ENCODE measurements around the gene LCN2.
A peak's percentile ranks its signal among the peaks of the same experiment; 100 is the strongest.

The LCN2 gene

DNA sequence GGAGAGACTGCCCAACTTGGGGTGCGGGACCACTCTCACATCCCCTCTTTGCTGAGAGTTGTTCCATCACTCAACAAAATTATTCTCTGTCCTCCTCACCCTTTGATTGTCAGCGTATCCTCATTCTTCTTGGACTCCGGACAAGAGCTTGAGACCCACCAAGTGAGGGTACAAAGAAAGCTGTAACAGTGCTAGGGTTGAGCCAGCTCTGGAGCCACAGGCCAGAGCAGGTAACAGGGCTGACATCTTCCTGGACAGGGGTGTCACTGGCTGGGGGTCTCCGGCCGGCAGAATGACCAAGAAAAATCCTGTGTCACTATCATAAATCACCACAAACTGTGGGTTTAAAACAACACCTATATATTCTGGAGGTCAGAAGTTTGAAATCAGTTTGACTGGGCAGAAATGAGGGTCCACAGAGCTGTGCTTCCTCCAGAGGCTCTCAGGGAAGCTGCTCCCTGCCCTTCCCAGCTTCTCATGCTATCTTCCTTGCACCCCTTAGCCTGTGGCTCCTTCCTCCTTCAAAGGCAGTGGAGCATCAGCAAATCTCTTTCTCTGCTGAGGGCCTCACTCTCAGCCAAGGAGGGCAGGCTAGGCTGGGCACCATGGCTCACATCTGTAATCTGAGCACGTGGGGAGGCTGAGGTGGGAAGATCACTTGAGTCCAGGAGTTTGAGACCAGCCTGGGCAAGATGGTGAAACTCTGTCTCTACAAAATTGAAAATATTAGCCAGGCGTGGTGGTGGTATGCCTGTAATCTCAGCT lies 6.7 kb downstream of the LCN2 start:
- TF ChIP-seq ZNF274 (IDR thresholded peaks at IDR 0.05; ENCODE audit: low read depth, low read length) (no peak), SUZ12 (IDR thresholded peaks at IDR 0.05; ENCODE audit: extremely low read depth, insufficient read depth, insufficient read length) (no peak), YY1 (IDR thresholded peaks at IDR 0.05; ENCODE audit: insufficient read depth, insufficient read length) (no peak)
- no peaks in the 10 kb centered on the region for H3K36me3 ChIP-seq (ENCODE audit: insufficient read depth, insufficient read length, low read length)
- H3K4me1 ChIP-seq (ENCODE audit: insufficient read depth, insufficient read length): peaks cover 21% of the 10 kb centered on the region
- H3K4me3 ChIP-seq (ENCODE audit: insufficient read length, low read depth): no peak overlapping the region
- H3K9me3 ChIP-seq (ENCODE audit: insufficient read depth, low read length): no peaks in the 10 kb centered on the region
- H3K9ac ChIP-seq (ENCODE audit: insufficient read length, low read depth): no peak overlapping the region
- DNase-seq (ENCODE audit: low read depth, low spot score): no peak
- H3K27me3 ChIP-seq (ENCODE audit: insufficient read depth, insufficient read length): no peaks in the 10 kb centered on the region

DNA sequence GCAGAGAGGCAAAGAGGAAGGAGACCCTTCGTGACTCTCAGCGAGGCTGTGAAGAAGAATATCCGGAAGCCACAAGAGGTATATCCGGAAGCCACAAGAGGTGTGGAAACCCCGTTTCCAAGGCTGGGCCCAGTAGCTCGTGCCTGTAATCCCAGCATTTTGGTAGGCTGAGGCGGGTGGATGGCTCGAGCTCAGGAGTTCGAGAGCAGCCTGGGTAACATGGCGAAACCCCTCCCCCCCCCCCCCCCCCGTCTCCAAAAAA lies 10.2 kb downstream of the LCN2 start:
- DNase-seq (ENCODE audit: low read depth, low spot score): no peak
- H3K9ac ChIP-seq (ENCODE audit: insufficient read length, low read depth): peak overlapping the region; percentile 85
- no peaks in the 10 kb centered on the region for H3K9me3 ChIP-seq (ENCODE audit: insufficient read depth, low read length)
- H3K4me3 ChIP-seq (ENCODE audit: insufficient read length, low read depth): peak overlapping the region; percentile 29
- H3K4me1 ChIP-seq (ENCODE audit: insufficient read depth, insufficient read length): peaks cover 8% of the 10 kb centered on the region
- H3K36me3 ChIP-seq (ENCODE audit: insufficient read depth, insufficient read length, low read length): peaks cover 27% of the 10 kb centered on the region
- no peaks in the 10 kb centered on the region for H3K27me3 ChIP-seq (ENCODE audit: insufficient read depth, insufficient read length)
- TF ChIP-seq SUZ12 (IDR thresholded peaks at IDR 0.05; ENCODE audit: extremely low read depth, insufficient read depth, insufficient read length): no peak
- no peak for TF ChIP-seq YY1 (IDR thresholded peaks at IDR 0.05; ENCODE audit: insufficient read depth, insufficient read length)
- TF ChIP-seq ZNF274 (IDR thresholded peaks at IDR 0.05; ENCODE audit: low read depth, low read length): no peak

DNA sequence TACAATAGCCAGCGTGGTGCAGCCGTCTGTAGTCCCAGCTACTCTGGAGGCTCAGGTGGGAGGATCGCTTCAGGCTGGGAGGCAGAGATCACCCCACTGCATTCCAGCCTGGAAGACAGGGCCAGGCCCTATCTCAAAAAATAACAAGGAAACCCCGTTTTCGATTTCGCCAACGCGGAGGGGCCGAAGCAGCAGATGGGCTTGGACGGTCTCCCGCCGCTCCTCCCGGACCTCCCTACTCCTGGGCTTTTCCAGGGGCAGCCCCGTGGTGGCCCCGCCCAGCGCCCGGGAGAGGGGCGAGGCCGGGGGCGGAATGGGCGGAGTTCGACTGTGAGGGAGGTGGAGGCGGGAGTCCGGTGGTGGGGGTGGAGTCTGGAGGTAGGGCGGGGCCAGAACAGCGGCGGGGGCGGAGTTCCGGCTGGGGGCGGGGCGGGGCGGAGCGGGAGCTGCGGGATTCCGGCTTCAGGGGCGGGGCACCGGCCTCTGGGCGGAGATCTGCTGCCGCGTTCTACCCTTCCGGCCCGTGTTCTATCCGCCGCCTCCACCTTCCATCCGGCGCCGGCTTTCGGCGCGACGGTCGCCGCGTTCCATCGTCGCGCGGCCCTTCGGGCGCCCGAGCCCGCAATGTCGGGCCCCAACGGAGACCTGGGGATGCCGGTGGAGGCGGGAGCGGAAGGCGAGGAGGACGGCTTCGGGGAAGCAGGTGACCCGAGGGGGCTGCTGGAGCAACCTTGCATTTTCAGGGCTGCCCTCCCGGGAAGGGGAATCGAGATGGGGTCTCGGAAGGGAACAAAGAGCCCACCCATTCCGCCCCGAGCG lies 10.7 kb downstream of the LCN2 start, which contains the start of gene BBLN:
Gene BBLN (plus strand): TSS at position 482 of the 819 bp plus-strand sequence. CDS start 143 bp downstream, at position 625.
- no peaks in the 10 kb centered on the region for H3K9me3 ChIP-seq (ENCODE audit: insufficient read depth, low read length)
- peak; percentile 94 for DNase-seq (ENCODE audit: low read depth, low spot score)
- peak within 1 kb of the TSS; percentile 97 for H3K9ac ChIP-seq (ENCODE audit: insufficient read length, low read depth)
- H3K27me3 ChIP-seq (ENCODE audit: insufficient read depth, insufficient read length): no peaks in the 10 kb centered on the region
- peaks cover 7% of the 10 kb centered on the region for H3K4me1 ChIP-seq (ENCODE audit: insufficient read depth, insufficient read length)
- peaks cover 33% of the 10 kb centered on the region for H3K36me3 ChIP-seq (ENCODE audit: insufficient read depth, insufficient read length, low read length)
- H3K4me3 ChIP-seq (ENCODE audit: insufficient read length, low read depth): peak within 1 kb of the TSS; percentile 87
- TF ChIP-seq SUZ12 (IDR thresholded peaks at IDR 0.05; ENCODE audit: extremely low read depth, insufficient read depth, insufficient read length) (no peak), ZNF274 (IDR thresholded peaks at IDR 0.05; ENCODE audit: low read depth, low read length) (no peak), YY1 (IDR thresholded peaks at IDR 0.05; ENCODE audit: insufficient read depth, insufficient read length) (no peak)

DNA sequence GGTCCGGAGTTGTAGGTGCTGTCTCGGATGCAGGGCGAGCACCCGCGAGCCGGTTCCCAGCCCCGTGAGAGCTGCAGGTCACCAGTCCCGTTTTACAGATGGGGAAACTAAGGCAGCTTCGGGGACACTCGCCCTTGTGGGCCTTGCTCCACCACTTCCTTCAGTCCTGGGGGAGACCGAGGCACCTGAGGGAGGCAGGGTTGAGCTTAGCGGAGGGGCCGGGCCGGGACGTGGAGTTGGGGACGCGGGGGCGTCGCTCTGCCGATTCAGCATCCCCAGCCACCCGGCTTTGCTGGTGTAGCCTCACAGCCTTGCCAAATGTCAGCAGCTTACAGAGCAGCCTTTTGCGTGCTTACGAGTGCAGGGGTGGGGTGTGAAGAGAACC lies 11.3 kb downstream of the LCN2 start:
- TF ChIP-seq YY1 (IDR thresholded peaks at IDR 0.05; ENCODE audit: insufficient read depth, insufficient read length): no peak
- no peak for TF ChIP-seq ZNF274 (IDR thresholded peaks at IDR 0.05; ENCODE audit: low read depth, low read length)
- TF ChIP-seq SUZ12 (IDR thresholded peaks at IDR 0.05; ENCODE audit: extremely low read depth, insufficient read depth, insufficient read length): no peak
- Histone ChIP-seq H3K4me3 (ENCODE audit: insufficient read length, low read depth) (peak overlapping the region; percentile 87), H3K4me1 (ENCODE audit: insufficient read depth, insufficient read length) (peaks cover 7% of the 10 kb centered on the region), H3K27me3 (ENCODE audit: insufficient read depth, insufficient read length) (no peaks in the 10 kb centered on the region), H3K9ac (ENCODE audit: insufficient read length, low read depth) (peak overlapping the region; percentile 97), H3K36me3 (ENCODE audit: insufficient read depth, insufficient read length, low read length) (peaks cover 33% of the 10 kb centered on the region), H3K9me3 (ENCODE audit: insufficient read depth, low read length) (no peaks in the 10 kb centered on the region)
- no peak for DNase-seq (ENCODE audit: low read depth, low spot score)

DNA sequence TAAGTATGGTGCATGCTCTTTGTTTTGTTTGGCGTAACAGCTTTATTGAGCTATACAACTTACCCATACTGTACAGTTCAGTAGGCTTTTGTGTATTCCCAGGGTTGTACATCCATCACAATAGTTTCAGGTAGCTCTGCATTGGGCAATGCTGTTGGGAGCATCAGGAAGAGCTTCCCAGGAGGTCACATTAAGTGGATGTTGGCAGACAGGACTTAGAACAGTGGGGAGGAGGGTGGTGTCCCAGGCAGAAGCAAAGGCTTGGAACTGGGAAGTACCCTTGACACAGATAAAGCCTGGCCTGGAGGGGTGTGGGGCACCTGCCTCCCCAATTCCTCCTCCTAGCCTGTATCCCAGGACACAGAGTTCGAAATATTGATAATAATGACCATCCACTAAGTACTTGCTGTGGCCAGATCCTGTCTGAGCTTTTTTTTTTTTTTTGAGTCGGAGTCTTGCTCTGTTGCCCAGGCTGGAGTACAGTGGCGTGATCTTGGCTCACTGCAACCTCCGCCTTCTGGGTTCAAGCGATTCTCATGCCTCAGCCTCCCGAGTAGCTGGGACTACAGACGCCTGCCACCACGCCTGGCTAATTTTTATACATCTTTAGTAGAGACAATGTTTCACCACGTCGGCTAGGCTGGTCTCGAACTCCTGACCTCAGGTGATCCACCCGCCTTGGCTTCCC lies 12.1 kb downstream of the LCN2 start:
- no peaks in the 10 kb centered on the region for H3K9me3 ChIP-seq (ENCODE audit: insufficient read depth, low read length)
- H3K4me1 ChIP-seq (ENCODE audit: insufficient read depth, insufficient read length): peaks cover 4% of the 10 kb centered on the region
- TF ChIP-seq SUZ12 (IDR thresholded peaks at IDR 0.05; ENCODE audit: extremely low read depth, insufficient read depth, insufficient read length) (no peak), YY1 (IDR thresholded peaks at IDR 0.05; ENCODE audit: insufficient read depth, insufficient read length) (no peak), ZNF274 (IDR thresholded peaks at IDR 0.05; ENCODE audit: low read depth, low read length) (no peak)
- H3K36me3 ChIP-seq (ENCODE audit: insufficient read depth, insufficient read length, low read length): peaks cover 40% of the 10 kb centered on the region
- H3K9ac ChIP-seq (ENCODE audit: insufficient read length, low read depth): peak overlapping the region; percentile 97
- DNase-seq (ENCODE audit: low read depth, low spot score): no peak
- no peaks in the 10 kb centered on the region for H3K27me3 ChIP-seq (ENCODE audit: insufficient read depth, insufficient read length)
- H3K4me3 ChIP-seq (ENCODE audit: insufficient read length, low read depth): peak overlapping the region; percentile 87

DNA sequence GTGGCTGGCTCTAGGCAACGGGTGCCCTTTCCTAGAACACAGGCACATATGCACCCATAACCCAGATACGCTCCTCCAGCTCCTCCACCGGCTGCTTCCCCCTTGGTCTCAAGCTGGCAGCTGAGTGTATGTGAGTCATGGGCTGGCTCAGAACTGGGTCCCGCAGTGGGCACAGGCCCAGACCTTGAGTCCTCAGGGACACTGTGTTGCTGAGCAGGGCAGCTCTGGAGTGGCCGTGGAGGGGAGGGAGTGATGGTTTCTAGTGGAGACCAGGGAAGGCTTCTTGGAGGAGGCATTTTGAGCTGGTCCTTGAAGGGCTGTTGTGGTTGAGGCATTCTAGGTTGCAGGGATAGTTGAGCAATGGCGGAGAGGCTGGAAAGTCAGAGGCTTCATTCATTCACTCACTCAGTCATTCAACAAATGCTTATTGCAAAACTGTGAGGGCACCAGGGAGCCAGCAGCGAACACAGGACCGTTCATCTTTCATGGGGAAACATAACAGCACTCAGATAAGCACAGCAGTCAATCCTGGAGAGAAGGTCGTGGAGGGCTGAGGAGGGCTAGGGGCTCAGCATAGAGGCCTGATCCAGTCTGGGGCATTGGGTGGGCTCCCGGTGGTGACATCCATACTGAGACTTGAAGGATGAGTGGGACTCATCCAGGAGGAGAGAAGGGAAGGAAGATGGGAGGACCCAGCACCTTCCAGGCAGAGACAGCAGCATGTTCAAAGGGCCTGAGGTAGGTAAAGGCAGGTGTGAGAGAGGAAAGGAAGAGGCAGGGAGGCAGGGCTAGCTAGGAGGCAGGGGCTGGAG lies 13.2 kb downstream of the LCN2 start:
- H3K4me3 ChIP-seq (ENCODE audit: insufficient read length, low read depth): no peak overlapping the region
- H3K9me3 ChIP-seq (ENCODE audit: insufficient read depth, low read length): no peaks in the 10 kb centered on the region
- no peak for DNase-seq (ENCODE audit: low read depth, low spot score)
- H3K9ac ChIP-seq (ENCODE audit: insufficient read length, low read depth): no peak overlapping the region
- peaks cover 50% of the 10 kb centered on the region for H3K36me3 ChIP-seq (ENCODE audit: insufficient read depth, insufficient read length, low read length)
- no peaks in the 10 kb centered on the region for H3K27me3 ChIP-seq (ENCODE audit: insufficient read depth, insufficient read length)
- peaks cover 2% of the 10 kb centered on the region for H3K4me1 ChIP-seq (ENCODE audit: insufficient read depth, insufficient read length)
- TF ChIP-seq SUZ12 (IDR thresholded peaks at IDR 0.05; ENCODE audit: extremely low read depth, insufficient read depth, insufficient read length) (no peak), YY1 (IDR thresholded peaks at IDR 0.05; ENCODE audit: insufficient read depth, insufficient read length) (no peak), ZNF274 (IDR thresholded peaks at IDR 0.05; ENCODE audit: low read depth, low read length) (no peak)
